ENCODE measurements around the gene KRT81. TPM values are rescaled to one million over a fixed set of nuclear protein-coding genes. Genes with fewer than 3 reads are reported as not detected.

Gene KRT81
- total RNA-seq, 1 donor from 2014 or later = not detected

- H3K27me3 Mint-ChIP-seq (ENCODE audit: unreplicated experiment) = peaks cover 11% of the 10 kb centered on the region
Measured at GRCh38 chr12:52314511-52314910, 23.2 kb upstream of the KRT81 start.

GRCh38 chr12:52313926-52314325 is 22.6 kb upstream of the KRT81 start:
- H3K27me3 Mint-ChIP-seq (ENCODE audit: unreplicated experiment) = peaks cover 13% of the 10 kb centered on the region
- H3K4me3 Mint-ChIP-seq (ENCODE audit: unreplicated experiment) = no peak overlapping the region
- peaks cover under 1% of the 10 kb centered on the region for H3K36me3 Mint-ChIP-seq (ENCODE audit: low read depth, unreplicated experiment)
- DNase-seq (ENCODE audit: low spot score) = no peak
- H3K4me1 Mint-ChIP-seq (ENCODE audit: unreplicated experiment) = peaks cover 1% of the 10 kb centered on the region
- no peak for TF ChIP-seq CTCF (IDR thresholded peaks at IDR 0.05; ENCODE audit: unreplicated experiment)
- H3K27ac Mint-ChIP-seq (ENCODE audit: unreplicated experiment) = no peak overlapping the region
- no peaks in the 10 kb centered on the region for H3K9me3 Mint-ChIP-seq (ENCODE audit: unreplicated experiment)

More at GRCh38 chr12:52314511-52314910, 23.2 kb upstream of the KRT81 start:
- Mint-ChIP-seq H3K9me3 (ENCODE audit: unreplicated experiment) (no peaks in the 10 kb centered on the region), H3K27ac (ENCODE audit: unreplicated experiment) (no peak overlapping the region), H3K4me1 (ENCODE audit: unreplicated experiment) (no peaks in the 10 kb centered on the region), H3K4me3 (ENCODE audit: unreplicated experiment) (no peak overlapping the region), H3K36me3 (ENCODE audit: low read depth, unreplicated experiment) (no peaks in the 10 kb centered on the region)
- TF ChIP-seq CTCF (IDR thresholded peaks at IDR 0.05; ENCODE audit: unreplicated experiment) = no peak
- DNase-seq (ENCODE audit: low spot score) = no peak

GRCh38 chr12:52313461-52313860 is 22.1 kb upstream of the KRT81 start:
- DNase-seq (ENCODE audit: low spot score) = no peak
- peaks cover 4% of the 10 kb centered on the region for H3K36me3 Mint-ChIP-seq (ENCODE audit: low read depth, unreplicated experiment)
- peaks cover 17% of the 10 kb centered on the region for H3K27me3 Mint-ChIP-seq (ENCODE audit: unreplicated experiment)
- no peaks in the 10 kb centered on the region for H3K9me3 Mint-ChIP-seq (ENCODE audit: unreplicated experiment)
- H3K4me1 Mint-ChIP-seq (ENCODE audit: unreplicated experiment) = peaks cover 5% of the 10 kb centered on the region
- H3K27ac Mint-ChIP-seq (ENCODE audit: unreplicated experiment) = no peak overlapping the region
- no peak overlapping the region for H3K4me3 Mint-ChIP-seq (ENCODE audit: unreplicated experiment)
- TF ChIP-seq CTCF (IDR thresholded peaks at IDR 0.05; ENCODE audit: unreplicated experiment) = no peak

- TF ChIP-seq CTCF (IDR thresholded peaks at IDR 0.05; ENCODE audit: unreplicated experiment) = no peak
- H3K36me3 Mint-ChIP-seq (ENCODE audit: low read depth, unreplicated experiment) = peaks cover 4% of the 10 kb centered on the region
- peaks cover 5% of the 10 kb centered on the region for H3K4me1 Mint-ChIP-seq (ENCODE audit: unreplicated experiment)
- H3K27ac Mint-ChIP-seq (ENCODE audit: unreplicated experiment) = no peak overlapping the region
- H3K9me3 Mint-ChIP-seq (ENCODE audit: unreplicated experiment) = no peaks in the 10 kb centered on the region
- no peak overlapping the region for H3K4me3 Mint-ChIP-seq (ENCODE audit: unreplicated experiment)
- H3K27me3 Mint-ChIP-seq (ENCODE audit: unreplicated experiment) = peaks cover 19% of the 10 kb centered on the region
- no peak for DNase-seq (ENCODE audit: low spot score)
Measured at GRCh38 chr12:52312086-52312485, 20.8 kb upstream of the KRT81 start.

- Mint-ChIP-seq H3K27ac (ENCODE audit: unreplicated experiment) (no peak overlapping the region), H3K4me1 (ENCODE audit: unreplicated experiment) (peaks cover 5% of the 10 kb centered on the region), H3K36me3 (ENCODE audit: low read depth, unreplicated experiment) (peaks cover 4% of the 10 kb centered on the region), H3K4me3 (ENCODE audit: unreplicated experiment) (no peak overlapping the region), H3K27me3 (ENCODE audit: unreplicated experiment) (peaks cover 22% of the 10 kb centered on the region), H3K9me3 (ENCODE audit: unreplicated experiment) (no peaks in the 10 kb centered on the region)
- no peak for TF ChIP-seq CTCF (IDR thresholded peaks at IDR 0.05; ENCODE audit: unreplicated experiment)
- DNase-seq (ENCODE audit: low spot score) = no peak
Measured at GRCh38 chr12:52311285-52311648, 19.9 kb upstream of the KRT81 start.
